GM19193 (cell line): Measurements from ENCODE around the gene EHD4.
A peak's percentile ranks its signal among the peaks of the same experiment; 100 is the strongest.

Experiments
- POLR2A ChIP-seq: IDR thresholded peaks from 4 replicates; pipeline ENCODE4 v1.6.1; 2011; ENCODE audit not compliant: insufficient read depth, insufficient read length; ENCODE audit errors: extremely low read depth

Gene EHD4

GRCh38 chr15:41941644-41942415, 30.5 kb downstream of the EHD4 start:
- TF ChIP-seq POLR2A = no peak

- no peak for TF ChIP-seq POLR2A
Measured at GRCh38 chr15:41940441-41940857, 31.9 kb downstream of the EHD4 start.

GRCh38 chr15:41939986-41940385, 32.4 kb downstream of the EHD4 start:
- no peak for TF ChIP-seq POLR2A

- TF ChIP-seq POLR2A = no peak
Measured at GRCh38 chr15:41937568-41937923, 34.8 kb downstream of the EHD4 start.

DNA sequence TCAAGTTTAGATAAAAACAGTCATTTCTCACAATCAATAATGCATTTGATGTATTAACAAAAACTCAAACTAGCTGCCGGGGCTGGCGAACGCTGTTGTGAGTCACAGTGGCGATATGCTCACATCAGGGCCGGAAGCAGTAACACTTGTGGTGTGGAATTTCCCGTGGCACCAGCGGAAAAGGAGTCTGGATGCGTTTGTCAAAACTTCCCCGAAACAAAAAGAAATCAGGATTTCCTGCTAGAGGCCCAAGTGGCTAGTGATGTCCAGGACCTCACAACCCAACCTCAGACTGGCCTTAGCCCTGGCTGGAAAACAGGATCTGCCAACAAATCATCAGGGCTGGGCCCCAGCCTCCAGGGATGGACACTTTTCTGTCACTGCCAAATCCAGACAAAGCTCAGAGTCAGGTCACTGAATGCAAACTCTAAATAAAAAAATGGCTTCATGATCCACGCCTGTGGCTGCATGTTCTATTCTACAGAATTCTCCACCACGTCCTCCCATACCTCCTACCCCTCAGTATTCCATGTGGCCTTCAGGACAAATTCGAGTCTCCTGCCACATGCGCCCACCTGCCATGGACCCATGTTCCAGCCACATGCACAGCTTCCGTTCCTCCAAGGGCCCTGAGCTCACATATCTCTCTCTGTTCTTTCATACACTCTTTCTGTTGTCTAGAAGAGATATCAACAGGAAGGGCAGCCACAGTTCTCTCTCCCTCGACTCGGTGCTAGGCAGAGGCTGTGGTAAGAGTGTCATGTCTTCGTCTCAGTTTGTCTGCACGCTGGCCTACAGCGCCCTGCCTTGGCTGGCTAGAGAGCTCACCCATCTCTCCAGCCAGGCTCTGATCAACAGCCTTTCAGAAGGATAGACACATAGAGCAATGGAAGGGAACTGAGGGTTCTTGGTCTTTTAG, 35.4 kb downstream of the EHD4 start:
- peak; percentile 24 for TF ChIP-seq POLR2A

GRCh38 chr15:41936155-41936554, 36.2 kb downstream of the EHD4 start:
- no peak for TF ChIP-seq POLR2A

DNA sequence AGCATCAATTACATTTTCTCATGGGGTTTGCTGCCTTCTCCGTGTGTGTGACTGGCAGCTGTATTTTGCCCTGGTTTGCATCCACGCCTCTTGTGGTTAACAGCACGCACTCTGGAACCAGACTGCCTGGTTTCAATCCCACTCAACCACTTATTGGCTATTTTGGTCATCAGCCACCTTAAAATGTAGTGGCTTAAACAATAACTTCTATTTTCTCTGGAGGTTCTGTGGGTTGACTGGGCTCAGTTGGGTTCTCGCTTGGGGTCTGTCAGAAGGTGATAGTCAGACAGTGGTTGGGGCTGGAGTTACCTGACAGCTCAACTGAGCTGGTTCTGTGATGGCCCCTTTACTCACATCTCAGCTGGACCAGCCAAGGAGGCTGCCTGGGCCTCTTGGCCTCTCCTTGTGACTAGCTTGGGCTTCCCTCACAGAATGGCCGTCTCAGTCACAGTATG, 36.8 kb downstream of the EHD4 start:
- TF ChIP-seq POLR2A = peak; percentile 11

DNA sequence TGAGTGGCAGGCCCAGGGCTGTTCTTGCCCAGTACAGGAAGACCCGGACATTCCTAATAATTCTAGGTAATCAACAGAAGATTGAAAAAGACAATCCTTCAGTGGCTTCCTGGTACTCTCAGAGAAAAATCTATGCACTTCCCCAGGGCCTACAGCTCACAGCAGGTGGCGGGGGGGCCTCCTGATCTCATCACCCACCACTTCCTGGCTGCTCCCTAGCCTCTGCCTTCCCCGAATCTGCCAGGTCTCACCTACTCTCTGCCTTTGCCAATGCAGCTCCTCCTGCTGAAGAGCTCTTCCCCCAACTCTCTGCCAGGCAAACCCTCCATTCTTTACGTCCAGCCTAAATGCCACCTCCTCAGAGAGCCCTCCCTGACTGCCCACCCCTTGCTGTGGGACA, 37.5 kb downstream of the EHD4 start:
- peak; percentile 6 for TF ChIP-seq POLR2A

- TF ChIP-seq POLR2A = no peak
Measured at GRCh38 chr15:41933771-41934170, 38.6 kb downstream of the EHD4 start.

GRCh38 chr15:41933326-41933725, 39.0 kb downstream of the EHD4 start:
- no peak for TF ChIP-seq POLR2A

GRCh38 chr15:41932511-41933289, 39.7 kb downstream of the EHD4 start:
- no peak for TF ChIP-seq POLR2A

DNA sequence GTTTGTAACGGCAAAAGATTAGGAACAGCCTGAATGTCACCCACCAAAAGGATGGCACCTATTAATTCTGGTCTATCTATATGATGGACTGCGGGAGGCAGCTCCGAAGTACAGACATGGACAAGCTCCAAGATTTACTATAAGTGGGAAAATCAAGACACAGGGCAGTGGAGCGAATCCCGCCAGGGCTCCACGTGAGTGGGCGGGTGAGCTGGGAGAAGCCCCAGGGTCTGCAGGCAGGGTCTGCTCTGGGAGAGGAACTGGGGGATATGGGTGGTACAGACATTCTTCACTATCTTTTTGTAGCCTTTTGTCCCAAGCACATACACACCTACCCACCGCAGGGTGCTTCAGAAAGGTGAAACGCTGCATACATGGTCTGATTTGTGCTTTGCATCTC, 40.3 kb downstream of the EHD4 start:
- TF ChIP-seq POLR2A = no peak

DNA sequence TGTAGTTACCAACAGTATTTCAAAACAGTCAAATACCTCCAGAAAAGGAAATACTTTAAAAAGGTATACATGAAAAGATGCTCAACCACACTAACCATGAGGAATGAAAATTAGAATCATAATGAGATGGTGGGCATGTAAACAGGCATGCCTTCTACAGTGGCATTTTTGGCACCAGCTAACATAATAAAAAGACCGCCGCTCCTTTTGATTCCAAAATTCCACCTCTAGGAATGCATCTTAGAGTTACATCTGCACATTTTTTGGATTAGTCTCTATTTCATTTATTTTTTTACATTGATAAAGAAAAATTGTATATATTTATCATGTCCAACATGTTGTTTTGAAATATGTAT, 41.5 kb downstream of the EHD4 start:
- no peak for TF ChIP-seq POLR2A

DNA sequence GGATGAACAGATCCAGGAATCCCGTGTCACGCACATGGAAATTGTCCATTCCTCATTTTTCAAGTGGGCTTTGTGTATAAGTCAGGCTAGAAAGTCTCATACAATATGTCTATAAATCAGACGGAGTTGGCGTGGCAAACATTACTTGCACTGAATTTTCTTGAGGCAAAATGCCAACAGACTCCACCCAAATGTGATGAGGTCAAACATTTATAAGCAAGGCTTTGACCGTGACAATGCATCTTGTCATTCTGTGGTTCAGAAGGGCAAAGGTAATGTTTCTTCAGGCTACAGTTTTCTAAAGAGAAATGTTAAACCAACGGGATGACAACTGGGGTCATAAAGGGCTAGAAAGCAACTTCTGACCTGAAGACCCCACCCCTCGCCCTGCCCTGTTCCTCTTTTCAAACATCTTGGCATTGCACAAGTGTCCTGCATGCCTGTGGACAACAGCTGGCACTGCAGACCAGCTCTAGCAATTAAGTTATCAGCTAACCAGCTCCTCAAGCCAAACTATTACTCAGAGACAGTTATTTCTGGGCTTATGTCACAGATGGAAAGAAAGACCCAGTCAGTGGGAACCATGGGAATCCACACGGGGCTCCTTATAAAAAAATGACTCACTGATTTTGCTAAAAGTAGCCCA, 42.0 kb downstream of the EHD4 start:
- no peak for TF ChIP-seq POLR2A

- no peak for TF ChIP-seq POLR2A
Measured at GRCh38 chr15:41928637-41929620, 43.4 kb downstream of the EHD4 start.
